HCT116 (cell line): ENCODE data around the gene GRB7. TPM values are rescaled to one million over a fixed set of nuclear protein-coding genes. Genes with fewer than 3 reads are reported as not detected.

Source experiments
- ATAC-seq: fragments of 200-7000 bp; cut with Tn5 transposase; 2 replicates; pipeline ENCODE4 v1.9.1; 2020; ENCODE audit warnings: mild to moderate bottlenecking, moderate library complexity
- BruUV-seq: library from RNA; stranded (reverse); fragments of 400-500 nt; replicated peaks from 2 replicates; lab custom pipeline; 2021; lab: Mats Ljungman, UMichigan
- CTCF ChIA-PET: fragments of 300-600 bp; sonication (Branson Sonifier 250); formaldehyde crosslinking; loops from one replicate; lab custom pipeline; 2021; ENCODE audit warnings: antibody characterized with exemption; lab: Charles Lee
- POLR2A ChIA-PET: fragments of 300-600, 350-600 bp; sonication (Branson Sonifier 250); formaldehyde crosslinking; loops from one replicate; lab custom pipeline; 2021; ENCODE audit warnings: antibody characterized with exemption; lab: Charles Lee
- RAD21 ChIA-PET, 2 experiments: fragments of 300-600 bp; sonication (Branson Sonifier 250); formaldehyde crosslinking; loops; one replicate each; lab custom pipeline; 2023; ENCODE audit warnings: low total read pairs in 2 of 2; ENCODE audit not compliant: uncharacterized antibody in 2 of 2, unreplicated experiment in 2 of 2, low non-redundant PET in 1 of 2; lab: Charles Lee
- DNase-seq: peaks from one replicate; pipeline ENCODE4 v3.0.0-alpha.2; 2010; ENCODE audit warnings: low read depth, low spot score
- H2AFZ ChIP-seq: fragments of 200-600 bp; shearing (Covaris generic), sonication (generic); 2 replicates; pipeline ENCODE4 v1.6.1; 2017; ENCODE audit warnings: low read depth, mixed run types, mixed read lengths, antibody characterized with exemption, low read length; ENCODE audit not compliant: poor library complexity, severe bottlenecking
- H3K27ac ChIP-seq: 2 replicates; pipeline ENCODE4 v1.5.1; 2012; ENCODE audit warnings: low read depth, low read length
- H3K27me3 ChIP-seq: fragments of 200-600 bp; sonication (generic); 2 replicates; pipeline ENCODE4 v1.6.1; 2016; ENCODE audit warnings: mixed run types, low read length, mixed read lengths; ENCODE audit not compliant: insufficient read depth
- H3K36me3 ChIP-seq, 2 experiments: fragments of 200-500 bp in 1 of 2; fragments of 200-600 bp in 1 of 2; sonication (Bioruptor generic) in 1 of 2; sonication (generic) in 1 of 2; 2 replicates each; pipeline versions ENCODE4 v1.5.1 to v1.6.1; 2014 to 2016; ENCODE audit warnings: low read length in 2 of 2, inconsistent platforms in 1 of 2, mixed read lengths in 1 of 2, mixed run types in 1 of 2; ENCODE audit not compliant: insufficient read depth in 2 of 2, control insufficient read depth in 1 of 2
- H3K4me1 ChIP-seq, 2 experiments: fragments of 200-600 bp in 1 of 2; sonication (generic) in 1 of 2; 2 replicates each; pipeline versions ENCODE4 v1.5.1 to v1.6.1; 2012 to 2017; ENCODE audit warnings: low read length in 2 of 2, inconsistent platforms in 1 of 2, mild to moderate bottlenecking in 1 of 2, mixed read lengths in 1 of 2, mixed run types in 1 of 2, moderate library complexity in 1 of 2; ENCODE audit not compliant: insufficient read depth in 2 of 2, control insufficient read depth in 1 of 2
- H3K4me2 ChIP-seq: fragments of 200-600 bp; sonication (generic); 2 replicates; pipeline ENCODE4 v1.6.1; 2017; ENCODE audit warnings: mixed run types, low read length, mixed read lengths
- H3K4me3 ChIP-seq, 2 experiments: fragments of 200-600 bp in 1 of 2; sonication (generic) in 1 of 2; replicated peaks in 1 of 2; 2 replicates each; pipeline ENCODE4 v1.5.1; 2011 to 2016; ENCODE audit warnings: low read length in 2 of 2, control low read depth in 1 of 2, low read depth in 1 of 2, mild to moderate bottlenecking in 1 of 2, mixed read lengths in 1 of 2, mixed run types in 1 of 2
- H3K79me2 ChIP-seq: fragments of 200-600 bp; sonication (generic); 2 replicates; pipeline ENCODE4 v1.6.1; 2017; ENCODE audit warnings: mild to moderate bottlenecking, mixed run types, low read length, moderate library complexity, mixed read lengths; ENCODE audit not compliant: insufficient read depth
- H3K9ac ChIP-seq: fragments of 200-600 bp; sonication (generic); 2 replicates; pipeline ENCODE4 v1.6.1; 2016; ENCODE audit warnings: low read length, mixed read lengths
- H3K9me2 ChIP-seq: fragments of 200-600 bp; sonication (generic), shearing (Covaris generic); 2 replicates; pipeline ENCODE4 v1.6.1; 2017; ENCODE audit warnings: mixed run types, mild to moderate bottlenecking, moderate library complexity; ENCODE audit not compliant: insufficient read depth
- H3K9me3 ChIP-seq, 2 experiments: fragments of 200-500 bp in 1 of 2; fragments of 200-600 bp in 1 of 2; sonication (Bioruptor generic) in 1 of 2; sonication (generic) in 1 of 2; 2 replicates each; pipeline ENCODE4 v1.6.1; 2014 to 2017; ENCODE audit warnings: low read length in 2 of 2, mixed read lengths in 2 of 2, inconsistent platforms in 1 of 2, low read depth in 1 of 2, mild to moderate bottlenecking in 1 of 2, mixed run types in 1 of 2, moderate library complexity in 1 of 2; ENCODE audit not compliant: control insufficient read depth in 1 of 2, insufficient read depth in 1 of 2
- H4K20me1 ChIP-seq: fragments of 200-600 bp; sonication (generic), shearing (Covaris generic); 2 replicates; pipeline ENCODE4 v1.6.1; 2017; ENCODE audit warnings: mixed run types, mild to moderate bottlenecking, moderate library complexity; ENCODE audit not compliant: insufficient read depth
- CEBPB ChIP-seq: IDR thresholded peaks from 2 replicates; pipeline ENCODE4 v1.6.1; 2012; ENCODE audit warnings: low read depth
- CTCF ChIP-seq, 3 experiments: fragments of 200-600 bp in 1 of 3; sonication (generic) in 1 of 3; IDR thresholded peaks in 2 of 3; conservative IDR thresholded peaks in 1 of 3; 2 replicates each; pipeline ENCODE4 v1.5.1; 2012 to 2017; ENCODE audit warnings: low read depth in 2 of 3, low read length in 2 of 3, antibody characterized with exemption in 1 of 3, borderline replicate concordance in 1 of 3, control low read depth in 1 of 3, mild to moderate bottlenecking in 1 of 3, mixed read lengths in 1 of 3, mixed run types in 1 of 3, moderate library complexity in 1 of 3; ENCODE audit not compliant: insufficient read depth in 1 of 3
- EZH2phosphoT487 ChIP-seq: fragments of 200-600 bp; IDR thresholded peaks from 2 replicates; pipeline ENCODE4 v1.6.1; 2018; ENCODE audit warnings: antibody characterized with exemption, borderline replicate concordance
- SRF ChIP-seq: IDR thresholded peaks from 2 replicates; pipeline ENCODE4 v1.6.1; 2012; ENCODE audit warnings: low read depth
- intact Hi-C: fragments of 100-400 bp; cut with micrococcal nuclease; formaldehyde crosslinking; loops from 2 replicates; pipeline ENCODE4 v1.10.0; 2022
- microRNA-seq: library from miRNA; unstranded; fragments of <30 nt; microRNA quantifications from one replicate; pipeline ENCODE4, GENCODE V29; 2016; ENCODE audit warnings: borderline number of aligned reads
- total RNA-seq: library from RNA; stranded (reverse); gene quantifications from one replicate; pipeline ENCODE4 v1.2.1, GENCODE V29; 2021; ENCODE audit not compliant: unreplicated experiment

GRB7 gene
- total RNA-seq, 1 experiment from 2014 or later: 51.9 TPM

- H2AFZ ChIP-seq: no peak overlapping the region
- no peaks in the 10 kb centered on the region for H3K79me2 ChIP-seq
- H3K9me2 ChIP-seq: no peaks in the 10 kb centered on the region
- no peak for TF ChIP-seq CEBPB
- H3K27me3 ChIP-seq: no peaks in the 10 kb centered on the region; the same call in 1 of the 2 replicates
- no peaks in the 10 kb centered on the region for H3K36me3 ChIP-seq
- BruUV-seq: no TSS peak
- H3K9me3 ChIP-seq: no peaks in the 10 kb centered on the region
- intact Hi-C loops: no loop called here
- DNase-seq: no peak
- no peaks in the 10 kb centered on the region for H3K4me1 ChIP-seq
- CTCF ChIA-PET: no interaction called here
- H4K20me1 ChIP-seq: no peaks in the 10 kb centered on the region
- H3K4me3 ChIP-seq: no peak overlapping the region
- RAD21 ChIA-PET: no interaction called here
- H3K9ac ChIP-seq: no peak overlapping the region
- no peak for ATAC-seq
- no peak overlapping the region for H3K4me2 ChIP-seq
- no peak overlapping the region for H3K27ac ChIP-seq
- POLR2A ChIA-PET: no interaction called here
Measured at GRCh38 chr17:39793301-39793872, 55.6 kb downstream of the GRB7 start.

DNA sequence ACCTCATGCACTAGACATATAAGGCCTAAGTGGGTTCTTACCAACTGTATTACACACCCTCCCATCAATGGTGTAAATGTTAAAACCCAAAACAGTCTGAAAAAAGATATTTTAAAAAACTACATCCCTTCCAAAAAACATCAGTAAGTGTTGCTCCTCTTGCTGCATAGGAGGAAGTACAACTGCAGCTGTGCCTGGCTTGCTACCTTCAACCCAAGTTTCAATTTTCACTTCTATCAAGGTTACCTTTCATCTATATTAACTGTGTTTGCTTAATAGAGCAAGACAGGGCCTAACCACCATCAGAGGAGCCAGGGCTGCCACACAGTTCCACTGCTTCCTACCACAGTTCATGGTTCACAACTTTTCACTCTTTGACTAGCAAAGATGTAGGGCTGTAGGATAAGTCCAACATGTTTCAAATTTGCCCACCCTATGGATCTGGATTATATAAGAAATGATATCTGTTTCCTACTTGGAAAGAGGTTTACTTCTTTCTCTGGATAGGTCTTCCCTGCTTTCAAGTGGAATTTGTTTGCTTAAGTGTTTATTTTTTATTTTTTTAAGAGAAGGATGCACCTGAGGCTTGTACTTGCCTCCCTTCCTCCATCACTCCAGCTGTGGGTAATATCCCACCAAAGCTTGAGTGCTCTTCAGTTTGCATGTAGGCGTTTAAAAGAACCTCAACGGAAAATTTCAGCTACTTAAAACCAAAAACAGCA, 56.7 kb downstream of the GRB7 start:
- no peak overlapping the region for H3K27ac ChIP-seq
- no peaks in the 10 kb centered on the region; the same call in 1 of the 2 replicates for H3K27me3 ChIP-seq
- H4K20me1 ChIP-seq: no peaks in the 10 kb centered on the region
- H3K4me1 ChIP-seq: no peaks in the 10 kb centered on the region
- ChIA-PET CTCF (no interaction called here), POLR2A (no interaction called here), RAD21 (no interaction called here)
- no peak overlapping the region for H2AFZ ChIP-seq
- DNase-seq (no peak), ATAC-seq (no peak)
- no peaks in the 10 kb centered on the region for H3K9me2 ChIP-seq
- TF ChIP-seq SRF (no peak), CTCF (IDR thresholded peaks at IDR 0.05 in 2 of 3, conservative IDR thresholded peaks at IDR 0.05 in 1 of 3; ENCODE audit: borderline replicate concordance in 1 of 3, insufficient read depth in 1 of 3, low read depth in 2 of 3, low read length in 2 of 3) (no peak), EZH2phosphoT487 (no peak)
- intact Hi-C loops: no loop called here
- H3K4me2 ChIP-seq: no peak overlapping the region
- no TSS peak for BruUV-seq
- no peaks in the 10 kb centered on the region for H3K9me3 ChIP-seq
- H3K4me3 ChIP-seq: no peak overlapping the region
- H3K79me2 ChIP-seq: no peaks in the 10 kb centered on the region
- no peak overlapping the region for H3K9ac ChIP-seq
- H3K36me3 ChIP-seq: no peaks in the 10 kb centered on the region

Small RNAs within 50 kb of the gene (microRNA-seq; reads per million reads assigned to microRNA genes)
- 2.4 reads per million for gene MIR4728

Other genes starting within 250 kb of the GRB7 start
- not detected for gene NEUROD2, start 130.0 kb upstream of the GRB7 start, total RNA-seq
- gene PPP1R1B, start 111.0 kb upstream of the GRB7 start, total RNA-seq: 0.49 TPM
- gene STARD3, start 100.8 kb upstream of the GRB7 start, total RNA-seq: 73.9 TPM
- 1.5 TPM for gene TCAP, start 72.6 kb upstream of the GRB7 start, total RNA-seq
- gene PNMT, start 69.5 kb upstream of the GRB7 start, total RNA-seq: not detected
- gene PGAP3, start 49.9 kb upstream of the GRB7 start, total RNA-seq: 15.2 TPM
- gene ERBB2, start 37.9 kb upstream of the GRB7 start, total RNA-seq: 75.8 TPM
- gene MIEN1, start 7.4 kb upstream of the GRB7 start, total RNA-seq: 73.9 TPM
- gene IKZF3, start 126.4 kb downstream of the GRB7 start, total RNA-seq: 0.30 TPM
- not detected for gene ZPBP2, start 130.3 kb downstream of the GRB7 start, total RNA-seq
- gene GSDMB, start 180.7 kb downstream of the GRB7 start, total RNA-seq: 22.2 TPM
- gene ORMDL3, start 189.7 kb downstream of the GRB7 start, total RNA-seq: 46.9 TPM
- not detected for gene LRRC3C, start 189.8 kb downstream of the GRB7 start, total RNA-seq
- gene GSDMA, start 225.1 kb downstream of the GRB7 start, total RNA-seq: not detected
- gene PSMD3, start 242.9 kb downstream of the GRB7 start, total RNA-seq: 152 TPM